GM23338 (cell line): ENCODE results near the gene EDEM1. TPM values are rescaled to one million over a fixed set of nuclear protein-coding genes. Genes with fewer than 3 reads are reported as not detected.

Source experiments
- ATAC-seq: fragments of 200-7000 bp; cut with Tn5 transposase; 3 replicates; pipeline ENCODE4 v1.9.1; 2020
- DNase-seq: peaks from one replicate; pipeline ENCODE4 v3.0.0-alpha.2; 2015; ENCODE audit warnings: low spot score
- H2AFZ ChIP-seq: fragments of 200-600 bp; sonication (generic); 2 replicates; pipeline ENCODE4 v1.8.0; 2016; ENCODE audit warnings: antibody characterized with exemption, mild to moderate bottlenecking, moderate library complexity
- H3F3A ChIP-seq: fragments of 200-600 bp; sonication (generic); replicated peaks from 2 replicates; pipeline ENCODE4 v1.8.0; 2017; ENCODE audit warnings: antibody characterized with exemption, mixed run types, low read depth
- H3K27ac ChIP-seq: fragments of 200-600 bp; sonication (generic); 2 replicates; pipeline ENCODE4 v1.6.1; 2016; ENCODE audit warnings: low read depth
- H3K27me3 ChIP-seq: fragments of 200-600 bp; sonication (generic); 2 replicates; pipeline ENCODE4 v1.8.0; 2016; ENCODE audit warnings: mild to moderate bottlenecking, mixed run types, moderate library complexity; ENCODE audit not compliant: insufficient read depth
- H3K36me3 ChIP-seq: fragments of 200-600 bp; sonication (generic); 2 replicates; pipeline ENCODE4 v1.8.0; 2016; ENCODE audit warnings: mild to moderate bottlenecking; ENCODE audit not compliant: insufficient read depth
- H3K4me1 ChIP-seq: fragments of 200-600 bp; sonication (generic); 2 replicates; pipeline ENCODE4 v1.8.0; 2016; ENCODE audit warnings: mild to moderate bottlenecking, moderate library complexity; ENCODE audit not compliant: insufficient read depth
- H3K4me2 ChIP-seq: fragments of 200-600 bp; sonication (generic); 2 replicates; pipeline ENCODE4 v1.7.1; 2017; ENCODE audit warnings: mixed run types
- H3K4me3 ChIP-seq: fragments of 200-600 bp; sonication (generic); 2 replicates; pipeline ENCODE4 v1.6.1; 2016; ENCODE audit warnings: mixed run types
- H3K79me2 ChIP-seq: fragments of 200-600 bp; sonication (generic); replicated peaks from 2 replicates; pipeline ENCODE4 v1.8.0; 2017; ENCODE audit warnings: mild to moderate bottlenecking; ENCODE audit not compliant: insufficient read depth
- H3K9me2 ChIP-seq: fragments of 200-600 bp; sonication (generic); 2 replicates; pipeline ENCODE4 v1.8.0; 2017; ENCODE audit not compliant: insufficient read depth
- H4K20me1 ChIP-seq: fragments of 200-600 bp; sonication (generic); replicated peaks from 2 replicates; pipeline ENCODE4 v1.8.0; 2017; ENCODE audit warnings: mild to moderate bottlenecking; ENCODE audit not compliant: insufficient read depth
- H3K27ac Mint-ChIP-seq: 2 replicates; pipeline ENCODE4 v1.8.0; 2020; ENCODE audit warnings: inconsistent platforms, mild to moderate bottlenecking, moderate library complexity, mixed read lengths
- H3K27me3 Mint-ChIP-seq: 3 replicates; pipeline ENCODE4 v1.8.0; 2022; ENCODE audit warnings: low read depth, mild to moderate bottlenecking, moderate library complexity, mixed read lengths, inconsistent platforms; ENCODE audit not compliant: insufficient read depth, poor library complexity
- H3K36me3 Mint-ChIP-seq: 3 replicates; pipeline ENCODE4 v1.8.0; 2021; ENCODE audit warnings: low read depth, mild to moderate bottlenecking, inconsistent platforms, moderate library complexity, mixed read lengths
- H3K4me1 Mint-ChIP-seq: 3 replicates; pipeline ENCODE4 v1.8.0; 2020; ENCODE audit warnings: mild to moderate bottlenecking, inconsistent platforms, mixed read lengths
- H3K4me3 Mint-ChIP-seq: 3 replicates; pipeline ENCODE4 v1.8.0; 2021; ENCODE audit warnings: moderate library complexity, mild to moderate bottlenecking, inconsistent platforms, mixed read lengths
- H3K9me3 Mint-ChIP-seq: 3 replicates; pipeline ENCODE4 v1.8.0; 2020; ENCODE audit warnings: moderate library complexity, mild to moderate bottlenecking, inconsistent platforms, mixed read lengths
- CREB1 ChIP-seq: fragments of 250-450 bp; sonication (Bioruptor Pico); IDR thresholded peaks from 2 replicates; pipeline ENCODE4 v1.5.0; 2020; ENCODE audit warnings: low read depth, mild to moderate bottlenecking, moderate library complexity
- STAT1 ChIP-seq: IDR thresholded peaks from one replicate; pipeline ENCODE4 v1.6.1; 2016; ENCODE audit warnings: antibody characterized with exemption; ENCODE audit not compliant: unreplicated experiment
- ZNF114 ChIP-seq: fragments of 250-450 bp; sonication (Bioruptor Pico); IDR thresholded peaks from 2 replicates; pipeline ENCODE4 v1.5.0; 2020; ENCODE audit warnings: mild to moderate bottlenecking, moderate library complexity
- polyA plus RNA-seq: library from polyadenylated mRNA; unstranded; fragments of >200 nt; fragmentation: Nextera tagmentation; extraction: Ambion mirVana; gene quantifications from 2 replicates; pipeline ENCODE4 v1.2.1, GENCODE V29; 2016
- total RNA-seq: library from RNA; depleted of rRNA; stranded (reverse); fragments of >200 nt; shearing (Covaris generic); gene quantifications from 2 replicates; pipeline ENCODE4 v1.2.3, GENCODE V29; 2014
- TF ChIP-seq, protein P1 (sequence below): IDR thresholded peaks from 2 replicates; pipeline ENCODE4 v1.6.1; 2016; ENCODE audit warnings: antibody characterized with exemption
- TF ChIP-seq, protein P2 (sequence below): fragments of 250-450 bp; sonication (Bioruptor Pico); IDR thresholded peaks from 2 replicates; pipeline ENCODE4 v1.5.0; 2020; ENCODE audit warnings: mild to moderate bottlenecking, moderate library complexity

The EDEM1 gene
- total and polyA plus RNA-seq, 2 experiments from 2014 or later = 2.2 to 36.7 TPM

DNA sequence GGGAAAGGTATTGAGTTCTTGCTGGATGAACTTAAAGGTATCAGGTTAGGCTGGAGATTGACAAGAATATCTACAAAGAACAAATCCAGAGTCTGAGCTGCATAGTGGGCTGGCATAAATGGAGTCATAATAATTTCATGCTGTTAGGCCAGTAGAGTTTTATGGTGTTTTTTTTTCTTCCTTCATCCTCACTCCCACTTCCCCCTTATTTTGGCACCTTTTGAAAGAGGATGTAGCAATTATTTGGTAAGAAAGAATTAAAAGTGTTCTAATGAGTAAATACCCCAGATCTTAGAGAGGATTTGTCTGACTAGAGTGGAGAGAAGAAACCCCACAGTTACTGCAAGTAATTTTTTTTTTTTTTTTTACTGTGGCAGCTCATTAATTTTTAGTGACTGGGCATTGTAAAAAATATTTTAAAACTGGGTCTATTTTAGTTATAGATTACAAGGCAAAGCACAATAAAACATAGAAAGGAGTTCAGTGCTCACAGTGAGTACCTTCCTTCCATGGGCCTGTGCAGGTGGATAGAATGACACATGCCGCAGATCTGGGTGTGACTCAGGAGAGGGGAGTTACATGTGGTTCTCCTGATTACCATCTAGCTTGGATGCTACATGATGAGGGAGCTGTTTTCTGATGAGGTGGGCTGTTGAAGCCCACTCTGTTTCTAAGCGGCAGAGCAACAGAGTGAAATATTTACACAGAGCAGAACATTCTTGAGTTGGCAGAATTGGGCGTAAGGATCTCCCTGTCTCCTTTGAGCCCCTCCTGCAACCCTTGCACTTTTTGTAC, 5.3 kb downstream of the EDEM1 start:
- Mint-ChIP-seq H3K9me3 (no peaks in the 10 kb centered on the region), H3K27me3 (peaks cover 5% of the 10 kb centered on the region), H3K4me1 (peaks cover 56% of the 10 kb centered on the region), H3K36me3 (peaks cover 33% of the 10 kb centered on the region), H3K4me3 (no peak overlapping the region), H3K27ac (no peak overlapping the region; the same call in 1 of the 2 replicates)
- Histone ChIP-seq H2AFZ (no peak overlapping the region), H3K27me3 (peaks cover 12% of the 10 kb centered on the region; the same call in 1 of the 2 replicates), H3K79me2 (peaks cover 63% of the 10 kb centered on the region), H3K36me3 (no peaks in the 10 kb centered on the region), H3K27ac (no peak overlapping the region), H3F3A (no peaks in the 10 kb centered on the region), H4K20me1 (no peaks in the 10 kb centered on the region), H3K4me2 (no peak overlapping the region), H3K4me3 (no peak overlapping the region), H3K4me1 (peaks cover 26% of the 10 kb centered on the region), H3K9me2 (no peaks in the 10 kb centered on the region)
- TF ChIP-seq CREB1 (no peak), ZNF114 (CRISPR knock-in tag) (no peak), STAT1 (no peak)
- TF ChIP-seq, protein P1, sequence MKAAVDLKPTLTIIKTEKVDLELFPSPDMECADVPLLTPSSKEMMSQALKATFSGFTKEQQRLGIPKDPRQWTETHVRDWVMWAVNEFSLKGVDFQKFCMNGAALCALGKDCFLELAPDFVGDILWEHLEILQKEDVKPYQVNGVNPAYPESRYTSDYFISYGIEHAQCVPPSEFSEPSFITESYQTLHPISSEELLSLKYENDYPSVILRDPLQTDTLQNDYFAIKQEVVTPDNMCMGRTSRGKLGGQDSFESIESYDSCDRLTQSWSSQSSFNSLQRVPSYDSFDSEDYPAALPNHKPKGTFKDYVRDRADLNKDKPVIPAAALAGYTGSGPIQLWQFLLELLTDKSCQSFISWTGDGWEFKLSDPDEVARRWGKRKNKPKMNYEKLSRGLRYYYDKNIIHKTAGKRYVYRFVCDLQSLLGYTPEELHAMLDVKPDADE = no peak
- TF ChIP-seq, protein P2, sequence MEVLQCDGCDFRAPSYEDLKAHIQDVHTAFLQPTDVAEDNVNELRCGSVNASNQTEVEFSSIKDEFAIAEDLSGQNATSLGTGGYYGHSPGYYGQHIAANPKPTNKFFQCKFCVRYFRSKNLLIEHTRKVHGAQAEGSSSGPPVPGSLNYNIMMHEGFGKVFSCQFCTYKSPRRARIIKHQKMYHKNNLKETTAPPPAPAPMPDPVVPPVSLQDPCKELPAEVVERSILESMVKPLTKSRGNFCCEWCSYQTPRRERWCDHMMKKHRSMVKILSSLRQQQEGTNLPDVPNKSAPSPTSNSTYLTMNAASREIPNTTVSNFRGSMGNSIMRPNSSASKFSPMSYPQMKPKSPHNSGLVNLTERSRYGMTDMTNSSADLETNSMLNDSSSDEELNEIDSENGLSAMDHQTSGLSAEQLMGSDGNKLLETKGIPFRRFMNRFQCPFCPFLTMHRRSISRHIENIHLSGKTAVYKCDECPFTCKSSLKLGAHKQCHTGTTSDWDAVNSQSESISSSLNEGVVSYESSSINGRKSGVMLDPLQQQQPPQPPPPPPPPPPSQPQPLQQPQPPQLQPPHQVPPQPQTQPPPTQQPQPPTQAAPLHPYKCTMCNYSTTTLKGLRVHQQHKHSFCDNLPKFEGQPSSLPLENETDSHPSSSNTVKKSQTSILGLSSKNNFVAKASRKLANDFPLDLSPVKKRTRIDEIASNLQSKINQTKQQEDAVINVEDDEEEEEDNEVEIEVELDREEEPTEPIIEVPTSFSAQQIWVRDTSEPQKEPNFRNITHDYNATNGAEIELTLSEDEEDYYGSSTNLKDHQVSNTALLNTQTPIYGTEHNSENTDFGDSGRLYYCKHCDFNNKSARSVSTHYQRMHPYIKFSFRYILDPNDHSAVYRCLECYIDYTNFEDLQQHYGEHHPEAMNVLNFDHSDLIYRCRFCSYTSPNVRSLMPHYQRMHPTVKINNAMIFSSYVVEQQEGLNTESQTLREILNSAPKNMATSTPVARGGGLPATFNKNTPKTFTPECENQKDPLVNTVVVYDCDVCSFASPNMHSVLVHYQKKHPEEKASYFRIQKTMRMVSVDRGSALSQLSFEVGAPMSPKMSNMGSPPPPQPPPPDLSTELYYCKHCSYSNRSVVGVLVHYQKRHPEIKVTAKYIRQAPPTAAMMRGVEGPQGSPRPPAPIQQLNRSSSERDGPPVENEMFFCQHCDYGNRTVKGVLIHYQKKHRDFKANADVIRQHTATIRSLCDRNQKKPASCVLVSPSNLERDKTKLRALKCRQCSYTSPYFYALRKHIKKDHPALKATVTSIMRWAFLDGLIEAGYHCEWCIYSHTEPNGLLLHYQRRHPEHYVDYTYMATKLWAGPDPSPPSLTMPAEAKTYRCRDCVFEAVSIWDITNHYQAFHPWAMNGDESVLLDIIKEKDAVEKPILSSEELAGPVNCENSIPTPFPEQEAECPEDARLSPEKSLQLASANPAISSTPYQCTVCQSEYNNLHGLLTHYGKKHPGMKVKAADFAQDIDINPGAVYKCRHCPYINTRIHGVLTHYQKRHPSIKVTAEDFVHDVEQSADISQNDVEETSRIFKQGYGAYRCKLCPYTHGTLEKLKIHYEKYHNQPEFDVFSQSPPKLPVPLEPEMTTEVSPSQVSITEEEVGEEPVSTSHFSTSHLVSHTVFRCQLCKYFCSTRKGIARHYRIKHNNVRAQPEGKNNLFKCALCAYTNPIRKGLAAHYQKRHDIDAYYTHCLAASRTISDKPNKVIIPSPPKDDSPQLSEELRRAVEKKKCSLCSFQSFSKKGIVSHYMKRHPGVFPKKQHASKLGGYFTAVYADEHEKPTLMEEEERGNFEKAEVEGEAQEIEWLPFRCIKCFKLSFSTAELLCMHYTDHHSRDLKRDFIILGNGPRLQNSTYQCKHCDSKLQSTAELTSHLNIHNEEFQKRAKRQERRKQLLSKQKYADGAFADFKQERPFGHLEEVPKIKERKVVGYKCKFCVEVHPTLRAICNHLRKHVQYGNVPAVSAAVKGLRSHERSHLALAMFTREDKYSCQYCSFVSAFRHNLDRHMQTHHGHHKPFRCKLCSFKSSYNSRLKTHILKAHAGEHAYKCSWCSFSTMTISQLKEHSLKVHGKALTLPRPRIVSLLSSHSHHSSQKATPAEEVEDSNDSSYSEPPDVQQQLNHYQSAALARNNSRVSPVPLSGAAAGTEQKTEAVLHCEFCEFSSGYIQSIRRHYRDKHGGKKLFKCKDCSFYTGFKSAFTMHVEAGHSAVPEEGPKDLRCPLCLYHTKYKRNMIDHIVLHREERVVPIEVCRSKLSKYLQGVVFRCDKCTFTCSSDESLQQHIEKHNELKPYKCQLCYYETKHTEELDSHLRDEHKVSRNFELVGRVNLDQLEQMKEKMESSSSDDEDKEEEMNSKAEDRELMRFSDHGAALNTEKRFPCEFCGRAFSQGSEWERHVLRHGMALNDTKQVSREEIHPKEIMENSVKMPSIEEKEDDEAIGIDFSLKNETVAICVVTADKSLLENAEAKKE (CRISPR knock-in tag) = no peak
- DNase-seq (no peak), ATAC-seq (no peak)
